ENCODE measurements around the gene CSRP3.

CSRP3 gene

GRCh38 chr11:19209617-19210370 lies 8.0 kb upstream of the CSRP3 start:
- TF ChIP-seq GATA3 (IDR thresholded peaks at IDR 0.05; ENCODE audit: low read depth, low read length) (no peak), GATA2 (IDR thresholded peaks at IDR 0.05; ENCODE audit: low read depth, low read length) (no peak)

GRCh38 chr11:19208959-19209546 lies 7.3 kb upstream of the CSRP3 start:
- no peak for TF ChIP-seq GATA2 (IDR thresholded peaks at IDR 0.05; ENCODE audit: low read depth, low read length)
- no peak for TF ChIP-seq GATA3 (IDR thresholded peaks at IDR 0.05; ENCODE audit: low read depth, low read length)

GRCh38 chr11:19208181-19208580 lies 6.4 kb upstream of the CSRP3 start:
- TF ChIP-seq GATA3 (IDR thresholded peaks at IDR 0.05; ENCODE audit: low read depth, low read length) (no peak), GATA2 (IDR thresholded peaks at IDR 0.05; ENCODE audit: low read depth, low read length) (no peak)

GRCh38 chr11:19204836-19205235 lies 3.1 kb upstream of the CSRP3 start:
- no peak for TF ChIP-seq GATA3 (IDR thresholded peaks at IDR 0.05; ENCODE audit: low read depth, low read length)
- TF ChIP-seq GATA2 (IDR thresholded peaks at IDR 0.05; ENCODE audit: low read depth, low read length): no peak

GRCh38 chr11:19200410-19201201 lies 1.2 kb downstream of the CSRP3 start:
- no peak for TF ChIP-seq GATA2 (IDR thresholded peaks at IDR 0.05; ENCODE audit: low read depth, low read length)
- no peak for TF ChIP-seq GATA3 (IDR thresholded peaks at IDR 0.05; ENCODE audit: low read depth, low read length)

GRCh38 chr11:19199771-19200170 lies 2.0 kb downstream of the CSRP3 start:
- TF ChIP-seq GATA3 (IDR thresholded peaks at IDR 0.05; ENCODE audit: low read depth, low read length) (no peak), GATA2 (IDR thresholded peaks at IDR 0.05; ENCODE audit: low read depth, low read length) (no peak)

- TF ChIP-seq GATA3 (IDR thresholded peaks at IDR 0.05; ENCODE audit: low read depth, low read length) (no peak), GATA2 (IDR thresholded peaks at IDR 0.05; ENCODE audit: low read depth, low read length) (no peak)
These were observed 2.7 kb downstream of the CSRP3 start for GRCh38 chr11:19199048-19199447.

- TF ChIP-seq GATA2 (IDR thresholded peaks at IDR 0.05; ENCODE audit: low read depth, low read length): no peak
- TF ChIP-seq GATA3 (IDR thresholded peaks at IDR 0.05; ENCODE audit: low read depth, low read length): no peak
These were observed 5.4 kb downstream of the CSRP3 start for GRCh38 chr11:19196432-19196831.

- TF ChIP-seq GATA2 (IDR thresholded peaks at IDR 0.05; ENCODE audit: low read depth, low read length) (no peak), GATA3 (IDR thresholded peaks at IDR 0.05; ENCODE audit: low read depth, low read length) (no peak)
These were observed 7.0 kb downstream of the CSRP3 start for GRCh38 chr11:19194620-19195308.

- no peak for TF ChIP-seq GATA3 (IDR thresholded peaks at IDR 0.05; ENCODE audit: low read depth, low read length)
These were observed 7.9 kb downstream of the CSRP3 start for GRCh38 chr11:19193916-19194315.

GRCh38 chr11:19191530-19192169 lies 10.1 kb downstream of the CSRP3 start:
- TF ChIP-seq GATA2 (IDR thresholded peaks at IDR 0.05; ENCODE audit: low read depth, low read length) (no peak), GATA3 (IDR thresholded peaks at IDR 0.05; ENCODE audit: low read depth, low read length) (no peak)

GRCh38 chr11:19187833-19188258 lies 13.9 kb downstream of the CSRP3 start:
- TF ChIP-seq GATA2 (IDR thresholded peaks at IDR 0.05; ENCODE audit: low read depth, low read length): no peak

- no peak for TF ChIP-seq GATA3 (IDR thresholded peaks at IDR 0.05; ENCODE audit: low read depth, low read length)
- TF ChIP-seq GATA2 (IDR thresholded peaks at IDR 0.05; ENCODE audit: low read depth, low read length): no peak
These were observed 14.5 kb downstream of the CSRP3 start for GRCh38 chr11:19187114-19187832.

All from SH-SY5Y (cell line).